CD4-positive, alpha-beta T cell (primary cell): Measurements from ENCODE around the gene MSRB3. TPM values are rescaled to one million over a fixed set of nuclear protein-coding genes. Genes with fewer than 3 reads are reported as not detected.

ENCODE experiments used
- ATAC-seq: fragments of 200-7000 bp; cut with Tn5 transposase; one replicate; pipeline ENCODE4 v1.10.0; 2022; ENCODE audit warnings: mild to moderate bottlenecking; ENCODE audit not compliant: poor library complexity
- CTCF ChIA-PET: fragments of 350-600 bp; sonication (Branson Sonifier 250); formaldehyde crosslinking; loops from one replicate; lab custom pipeline; 2021; ENCODE audit warnings: antibody characterized with exemption, inconsistent platforms; lab: Charles Lee
- POLR2A ChIA-PET: fragments of 350-600 bp; sonication (Branson Sonifier 250); formaldehyde crosslinking; loops from one replicate; lab custom pipeline; 2021; ENCODE audit warnings: antibody characterized with exemption, inconsistent platforms; lab: Charles Lee
- DNase-seq, 14 experiments: peaks; one replicate each; pipeline ENCODE4 v3.0.0-alpha.2; 2013 to 2020; ENCODE audit warnings: mixed read lengths in 2 of 14
- H3K27ac ChIP-seq, 2 donors: one replicate each; pipeline versions ENCODE4 v1.5.1 to v1.7.0; 2013; ENCODE audit warnings: low read length in 2 of 2, low read depth in 1 of 2, mild to moderate bottlenecking in 1 of 2
- H3K27me3 ChIP-seq, 2 experiments: 1 replicate in 1 of 2; 2 replicates in 1 of 2; pipeline versions ENCODE4 v1.6.1 to v1.7.0; 2013; ENCODE audit warnings: low read length in 2 of 2, control low read depth in 1 of 2, mild to moderate bottlenecking in 1 of 2, moderate library complexity in 1 of 2; ENCODE audit not compliant: insufficient read depth in 2 of 2, control insufficient read depth in 1 of 2
- H3K36me3 ChIP-seq: one replicate; pipeline ENCODE4 v1.6.1; 2013; ENCODE audit warnings: low read length, control low read depth; ENCODE audit not compliant: insufficient read depth
- H3K4me1 ChIP-seq: one replicate; pipeline ENCODE4 v1.6.1; 2013; ENCODE audit warnings: low read length, control low read depth; ENCODE audit not compliant: insufficient read depth
- H3K4me3 ChIP-seq: one replicate; pipeline ENCODE4 v1.5.1; 2013; ENCODE audit warnings: mild to moderate bottlenecking, low read length, moderate library complexity
- H3K9me3 ChIP-seq, 2 experiments: 1 replicate in 1 of 2; 2 replicates in 1 of 2; pipeline versions ENCODE4 v1.6.1 to v1.7.0; 2013; ENCODE audit warnings: low read length in 2 of 2, mild to moderate bottlenecking in 2 of 2, control low read depth in 1 of 2, moderate library complexity in 1 of 2; ENCODE audit not compliant: control insufficient read depth in 1 of 2, insufficient read depth in 1 of 2
- H3K27ac Mint-ChIP-seq: one replicate; pipeline ENCODE4 v1.8.0; 2020; ENCODE audit warnings: mixed read lengths
- H3K27me3 Mint-ChIP-seq: one replicate; pipeline ENCODE4 v1.8.0; 2021; ENCODE audit warnings: mixed read lengths
- H3K36me3 Mint-ChIP-seq: one replicate; pipeline ENCODE4 v1.8.0; 2021; ENCODE audit warnings: low read depth, mixed read lengths
- H3K4me1 Mint-ChIP-seq: one replicate; pipeline ENCODE4 v1.8.0; 2021; ENCODE audit warnings: low read depth, mixed read lengths
- H3K4me3 Mint-ChIP-seq: one replicate; pipeline ENCODE4 v1.8.0; 2020; ENCODE audit warnings: mild to moderate bottlenecking, mixed read lengths
- H3K9me3 Mint-ChIP-seq: one replicate; pipeline ENCODE4 v1.8.0; 2020; ENCODE audit warnings: mixed read lengths
- CTCF ChIP-seq: fragments of 200-600 bp; IDR thresholded peaks from one replicate; pipeline ENCODE4 v1.8.0; 2022; ENCODE audit warnings: antibody characterized with exemption, mild to moderate bottlenecking
- intact Hi-C, 2 experiments: fragments of 100-400 bp; cut with DNase I in 1 of 2; cut with micrococcal nuclease in 1 of 2; formaldehyde crosslinking; loops; one replicate each; pipeline versions ENCODE4 v1.15.1 to v1.9.0; 2023 to 2025; cut with DNase I, micrococcal nuclease
- total RNA-seq, 174 experiments: library from RNA in 2 of 174; stranded (reverse) in 2 of 174; gene quantifications; one replicate each; pipeline ENCODE4 v1.2.3 and lab custom pipeline; 2021 to 2026

Gene MSRB3
- total RNA-seq, 2 experiments from 2014 or later: 0.17 TPM; not detected in 1

GRCh38 chr12:65308006-65308405 lies 29.5 kb downstream of the MSRB3 start:
- no peak overlapping the region for H3K27ac ChIP-seq
- DNase-seq (no peak), ATAC-seq (no peak)
- intact Hi-C loops: no loop called here
- H3K36me3 ChIP-seq: no peaks in the 10 kb centered on the region
- no peaks in the 10 kb centered on the region for H3K36me3 Mint-ChIP-seq
- no peak for TF ChIP-seq CTCF
- H3K4me3 Mint-ChIP-seq: no peak overlapping the region
- no peaks in the 10 kb centered on the region for H3K9me3 ChIP-seq
- ChIA-PET CTCF (no interaction called here), POLR2A (no interaction called here)
- H3K27me3 ChIP-seq: no peaks in the 10 kb centered on the region
- H3K4me1 Mint-ChIP-seq: peaks cover 9% of the 10 kb centered on the region
- H3K27me3 Mint-ChIP-seq: peaks cover 15% of the 10 kb centered on the region
- no peak overlapping the region for H3K4me3 ChIP-seq
- H3K27ac Mint-ChIP-seq: no peak overlapping the region
- no peaks in the 10 kb centered on the region for H3K9me3 Mint-ChIP-seq
- no peaks in the 10 kb centered on the region for H3K4me1 ChIP-seq

- POLR2A ChIA-PET: no interaction called here
- Histone ChIP-seq H3K27ac (no peak overlapping the region), H3K4me1 (no peaks in the 10 kb centered on the region), H3K4me3 (no peak overlapping the region), H3K27me3 (no peaks in the 10 kb centered on the region), H3K36me3 (no peaks in the 10 kb centered on the region), H3K9me3 (no peaks in the 10 kb centered on the region)
- H3K9me3 Mint-ChIP-seq: no peaks in the 10 kb centered on the region
- TF ChIP-seq CTCF: no peak
- no peak overlapping the region for H3K4me3 Mint-ChIP-seq
- no peak for ATAC-seq
- CTCF ChIA-PET: no interaction called here
- no peaks in the 10 kb centered on the region for H3K36me3 Mint-ChIP-seq
- no peak overlapping the region for H3K27ac Mint-ChIP-seq
- no peak for DNase-seq
- H3K27me3 Mint-ChIP-seq: peaks cover 12% of the 10 kb centered on the region
- H3K4me1 Mint-ChIP-seq: peaks cover 9% of the 10 kb centered on the region
- intact Hi-C loops: no loop called here
Observed at GRCh38 chr12:65308601-65309071, 30.2 kb downstream of the MSRB3 start.

- no peaks in the 10 kb centered on the region for H3K36me3 Mint-ChIP-seq
- no peak for ATAC-seq
- ChIA-PET POLR2A (no interaction called here), CTCF (interaction anchor here (1.5 kb wide), 1 partner anchor 9 kb away, joined by 3 read pairs; no protein-coding TSS in a partner anchor)
- H3K27ac ChIP-seq: no peak overlapping the region
- no peak overlapping the region for H3K4me3 Mint-ChIP-seq
- no peaks in the 10 kb centered on the region for H3K27me3 ChIP-seq
- H3K4me1 Mint-ChIP-seq: peaks cover 9% of the 10 kb centered on the region
- H3K27ac Mint-ChIP-seq: no peak overlapping the region
- H3K27me3 Mint-ChIP-seq: no peaks in the 10 kb centered on the region
- no peak overlapping the region for H3K4me3 ChIP-seq
- intact Hi-C loops: no loop called here
- DNase-seq: no peak
- TF ChIP-seq CTCF: no peak
- no peaks in the 10 kb centered on the region for H3K36me3 ChIP-seq
- H3K4me1 ChIP-seq: no peaks in the 10 kb centered on the region
- H3K9me3 ChIP-seq: no peaks in the 10 kb centered on the region
- H3K9me3 Mint-ChIP-seq: no peaks in the 10 kb centered on the region
Observed at GRCh38 chr12:65311260-65311659, 32.8 kb downstream of the MSRB3 start.
